HG03095 (cell line): ENCODE measurements around the gene NFIL3.

Experiments used
- ATAC-seq: cut with Tn5 transposase; IDR thresholded peaks from one replicate; pipeline ENCODE4 v1.9.1; 2021; ENCODE audit warnings: moderate library complexity; ENCODE audit not compliant: unreplicated experiment

The NFIL3 gene

GRCh38 chr9:91422758-91423711 is 597 bp downstream of the NFIL3 start:
- ATAC-seq, result peak; percentile 29

GRCh38 chr9:91421971-91422757 is 1.5 kb downstream of the NFIL3 start:
- no peak for ATAC-seq

GRCh38 chr9:91421128-91421765 is 2.4 kb downstream of the NFIL3 start:
- no peak for ATAC-seq

- no peak for ATAC-seq
Observed at GRCh38 chr9:91420501-91421127, 3.0 kb downstream of the NFIL3 start.

GRCh38 chr9:91419222-91420191 is 4.1 kb downstream of the NFIL3 start:
- ATAC-seq, result no peak

- no peak for ATAC-seq
Observed at GRCh38 chr9:91418215-91418610, 5.4 kb downstream of the NFIL3 start.

- no peak for ATAC-seq
Observed at GRCh38 chr9:91417602-91418214, 5.9 kb downstream of the NFIL3 start.

- no peak for ATAC-seq
Observed at GRCh38 chr9:91416096-91416712, 7.4 kb downstream of the NFIL3 start.

GRCh38 chr9:91415290-91415689 is 8.3 kb downstream of the NFIL3 start:
- peak; percentile 83 for ATAC-seq

- ATAC-seq, result no peak
Observed at GRCh38 chr9:91412941-91413340, 10.7 kb downstream of the NFIL3 start.

GRCh38 chr9:91411096-91411771 is 12.4 kb downstream of the NFIL3 start:
- no peak for ATAC-seq

GRCh38 chr9:91410161-91410560 is 13.5 kb downstream of the NFIL3 start:
- no peak for ATAC-seq

- no peak for ATAC-seq
Observed at GRCh38 chr9:91408475-91408874, 15.2 kb downstream of the NFIL3 start.

- no peak for ATAC-seq
Observed at GRCh38 chr9:91407580-91408318, 15.9 kb downstream of the NFIL3 start.

- no peak for ATAC-seq
Observed at GRCh38 chr9:91405343-91406077, 18.1 kb downstream of the NFIL3 start.

- no peak for ATAC-seq
Observed at GRCh38 chr9:91403665-91404543, 19.7 kb downstream of the NFIL3 start.
